Kidney epithelial cell (primary cell): ENCODE data around the gene SOHLH1. TPM values are rescaled to one million over a fixed set of nuclear protein-coding genes. Genes with fewer than 3 reads are reported as not detected.

ENCODE experiments used
- DNase-seq: peaks from one replicate; pipeline ENCODE4 v3.0.0-alpha.2; 2010; ENCODE audit warnings: low read depth
- H3K27me3 ChIP-seq: 2 replicates; pipeline ENCODE4 v1.6.0; 2011; ENCODE audit warnings: low read length; ENCODE audit not compliant: control insufficient read depth, insufficient read depth
- H3K36me3 ChIP-seq: 2 replicates; pipeline ENCODE4 v1.5.1; 2011; ENCODE audit warnings: low read length; ENCODE audit not compliant: control insufficient read depth, insufficient read depth
- H3K4me3 ChIP-seq: 2 replicates; pipeline ENCODE4 v1.5.1; 2011; ENCODE audit warnings: low read depth, mild to moderate bottlenecking, control low read depth, low read length
- CTCF ChIP-seq: IDR thresholded peaks from 2 replicates; pipeline ENCODE4 v1.5.1; 2011; ENCODE audit warnings: mild to moderate bottlenecking, moderate library complexity, low read length, control low read depth, inconsistent platforms; ENCODE audit not compliant: insufficient read depth, poor library complexity, severe bottlenecking
- total RNA-seq: library from RNA; depleted of rRNA; stranded (reverse); fragments of >200 nt; gene quantifications from 2 replicates; pipeline ENCODE4 v1.2.3, GENCODE V29; 2015

Gene SOHLH1
- total RNA-seq, 1 donor from 2014 or later = not detected

GRCh38 chr9:135711881-135712280 lies 12.6 kb upstream of the SOHLH1 start:
- no peaks in the 10 kb centered on the region for H3K36me3 ChIP-seq
- TF ChIP-seq CTCF = no peak
- H3K4me3 ChIP-seq = no peak overlapping the region
- H3K27me3 ChIP-seq = peaks cover 42% of the 10 kb centered on the region
- DNase-seq = no peak

- Histone ChIP-seq H3K36me3 (no peaks in the 10 kb centered on the region), H3K4me3 (no peak overlapping the region), H3K27me3 (peaks cover 42% of the 10 kb centered on the region)
- DNase-seq = no peak
- no peak for TF ChIP-seq CTCF
Observed at GRCh38 chr9:135711391-135711790, 12.1 kb upstream of the SOHLH1 start.

GRCh38 chr9:135708164-135708563 lies 8.9 kb upstream of the SOHLH1 start:
- no peak for DNase-seq
- Histone ChIP-seq H3K36me3 (no peaks in the 10 kb centered on the region), H3K27me3 (peaks cover 27% of the 10 kb centered on the region), H3K4me3 (no peak overlapping the region)
- TF ChIP-seq CTCF = no peak

- Histone ChIP-seq H3K27me3 (peaks cover 24% of the 10 kb centered on the region), H3K4me3 (no peak overlapping the region), H3K36me3 (no peaks in the 10 kb centered on the region)
- DNase-seq = no peak
- TF ChIP-seq CTCF = no peak
Observed at GRCh38 chr9:135707252-135708138, 8.2 kb upstream of the SOHLH1 start.

GRCh38 chr9:135706288-135706687 lies 7.0 kb upstream of the SOHLH1 start:
- no peak for TF ChIP-seq CTCF
- Histone ChIP-seq H3K27me3 (peaks cover 30% of the 10 kb centered on the region), H3K36me3 (no peaks in the 10 kb centered on the region), H3K4me3 (no peak overlapping the region)
- no peak for DNase-seq

GRCh38 chr9:135705376-135705775 lies 6.1 kb upstream of the SOHLH1 start:
- Histone ChIP-seq H3K27me3 (peaks cover 37% of the 10 kb centered on the region), H3K36me3 (no peaks in the 10 kb centered on the region), H3K4me3 (no peak overlapping the region)
- no peak for TF ChIP-seq CTCF
- no peak for DNase-seq
